Endodermal cell (in vitro differentiated cells): Measurements from ENCODE around the gene MAPK8IP2. TPM values are rescaled to one million over a fixed set of nuclear protein-coding genes. Genes with fewer than 3 reads are reported as not detected.
A peak's percentile ranks its signal among the peaks of the same experiment; 100 is the strongest.

Source experiments
- DNase-seq: peaks from one replicate; pipeline ENCODE4 v3.0.0-alpha.2; 2017
- H3K27ac ChIP-seq: 2 replicates; pipeline ENCODE4 v1.5.1; 2013; ENCODE audit warnings: mild to moderate bottlenecking, low read depth, low read length, moderate library complexity
- H3K27me3 ChIP-seq: 2 replicates; pipeline ENCODE4 v1.6.1; 2013; ENCODE audit warnings: mild to moderate bottlenecking, low read length, moderate library complexity; ENCODE audit not compliant: insufficient read depth, control insufficient read depth, poor library complexity, severe bottlenecking
- H3K36me3 ChIP-seq: 2 replicates; pipeline ENCODE4 v1.7.0; 2013; ENCODE audit warnings: mild to moderate bottlenecking, low read length, moderate library complexity; ENCODE audit not compliant: control insufficient read depth, insufficient read depth
- H3K4me1 ChIP-seq: one replicate; pipeline ENCODE4 v1.7.0; 2013; ENCODE audit warnings: low read length; ENCODE audit not compliant: control insufficient read depth, insufficient read depth
- H3K4me3 ChIP-seq: 2 replicates; pipeline ENCODE4 v1.5.1; 2013; ENCODE audit warnings: mild to moderate bottlenecking, low read length, moderate library complexity
- H3K9ac ChIP-seq: 2 replicates; pipeline ENCODE4 v1.6.1; 2013; ENCODE audit warnings: mild to moderate bottlenecking, low read length, moderate library complexity; ENCODE audit not compliant: poor library complexity, severe bottlenecking; ENCODE audit errors: extremely low read depth
- H3K9me3 ChIP-seq: 2 replicates; pipeline ENCODE4 v1.6.1; 2013; ENCODE audit warnings: mild to moderate bottlenecking, low read length, moderate library complexity; ENCODE audit not compliant: control insufficient read depth
- H3K27ac Mint-ChIP-seq: 2 replicates; pipeline ENCODE4 v1.8.0; 2020; ENCODE audit warnings: mixed read lengths
- H3K27me3 Mint-ChIP-seq: 2 replicates; pipeline ENCODE4 v1.8.0; 2021; ENCODE audit warnings: mild to moderate bottlenecking, mixed read lengths; ENCODE audit not compliant: insufficient read depth
- H3K36me3 Mint-ChIP-seq: 2 replicates; pipeline ENCODE4 v1.8.0; 2020; ENCODE audit warnings: low read depth, mixed read lengths
- H3K4me1 Mint-ChIP-seq: 2 replicates; pipeline ENCODE4 v1.8.0; 2020; ENCODE audit warnings: mixed read lengths
- H3K4me3 Mint-ChIP-seq: 2 replicates; pipeline ENCODE4 v1.8.0; 2020; ENCODE audit warnings: mild to moderate bottlenecking, moderate library complexity, mixed read lengths
- H3K9me3 Mint-ChIP-seq: 2 replicates; pipeline ENCODE4 v1.8.0; 2020; ENCODE audit warnings: mild to moderate bottlenecking, mixed read lengths
- WGBS, 2 experiments: methylation state at CpG; one replicate each; pipeline versions ENCODE4 v1.1.5 to v1.1.7; 2013; ENCODE audit warnings: missing lambda C conversion rate in 2 of 2, mixed read lengths in 1 of 2; ENCODE audit not compliant: insufficient coverage in 1 of 2, insufficient read length in 1 of 2; 5-methylcytosine and 5-hydroxymethylcytosine counted together
- total RNA-seq, 2 donors: library from RNA; stranded (reverse); fragmentation: NEBNext Ultra II Directional in 1 of 2; extraction: Animal tissue kit (Norgen Biotek cat#: 25700) in 1 of 2; gene quantifications; 2 replicates in 1 of 2; 3 replicates in 1 of 2; pipeline ENCODE4 v1.2.1, GENCODE V29; 2021
- TF ChIP-seq, protein P1 (sequence below): fragments of 200-600 bp; sonication (generic); conservative IDR thresholded peaks from 2 replicates; pipeline ENCODE4 v1.5.0; 2021; ENCODE audit warnings: antibody characterized with exemption, mild to moderate bottlenecking

Gene MAPK8IP2
- total RNA-seq, 2 donors from 2014 or later, result 1.2 to 1.4 TPM

DNA sequence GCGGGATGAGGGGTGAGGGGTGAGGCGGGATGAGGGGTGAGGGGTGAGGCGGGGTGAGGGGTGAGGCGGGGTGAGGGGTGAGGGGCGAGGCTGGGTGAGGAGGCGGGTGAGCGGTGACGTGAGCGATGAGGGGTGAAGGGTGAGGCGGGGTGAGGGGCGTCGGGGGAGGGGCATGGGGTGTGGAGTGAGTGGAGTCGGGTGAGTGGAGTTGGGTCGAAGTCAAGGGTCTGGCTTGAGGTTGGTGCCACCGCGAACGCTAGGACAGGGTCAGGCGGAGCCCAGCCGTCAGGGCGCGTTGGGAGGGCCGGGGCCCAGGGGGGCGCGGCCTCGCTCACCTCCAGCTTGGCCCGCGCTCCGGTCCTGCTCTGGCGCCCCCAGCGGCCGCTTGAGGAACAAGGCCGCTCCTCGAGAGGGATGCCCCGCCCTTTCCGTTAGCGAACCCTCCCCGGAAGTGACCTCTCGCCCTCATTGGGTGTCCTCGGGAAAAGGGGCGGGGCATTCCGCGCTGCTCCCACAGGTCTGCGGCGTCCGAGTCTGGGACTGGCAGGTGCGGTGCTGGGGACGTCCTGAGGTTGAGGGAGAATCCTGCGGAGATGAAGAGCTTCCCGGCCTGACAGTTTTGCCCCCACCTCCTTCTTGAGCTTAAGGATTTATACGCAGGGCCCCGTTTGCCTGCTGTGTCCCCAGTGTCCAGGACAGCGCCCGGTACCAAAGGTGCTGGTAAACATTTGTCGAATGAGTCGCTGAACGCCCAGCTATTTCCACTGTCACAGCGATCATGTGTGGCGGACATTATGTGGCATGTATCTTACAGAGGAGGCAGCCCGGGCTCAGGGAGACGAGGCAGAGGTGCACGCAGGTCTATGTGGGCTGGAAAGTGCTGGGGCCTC is 37.8 kb upstream of the MAPK8IP2 start, which contains the start of gene SYCE3:
Gene SYCE3, minus strand, starts transcription at position 397 of the 890 bp plus-strand sequence. CDS start 6,514 bp downstream, outside the sequence.
- WGBS, 2 experiments, result 3 to 8% methylated on average over 15 to 56 of the region's 61 CpGs
- H3K4me3 ChIP-seq, result peak within 1 kb of the TSS; percentile 93
- H3K27me3 ChIP-seq, result peaks cover 34% of the 10 kb centered on the region
- H3K9me3 Mint-ChIP-seq, result no peaks in the 10 kb centered on the region
- peaks cover 9% of the 10 kb centered on the region for H3K4me1 Mint-ChIP-seq
- H3K36me3 Mint-ChIP-seq, result peaks cover 3% of the 10 kb centered on the region
- H3K36me3 ChIP-seq, result peaks cover 4% of the 10 kb centered on the region
- H3K27ac Mint-ChIP-seq, result peak within 1 kb of the TSS; percentile 65
- TF ChIP-seq, protein P1, sequence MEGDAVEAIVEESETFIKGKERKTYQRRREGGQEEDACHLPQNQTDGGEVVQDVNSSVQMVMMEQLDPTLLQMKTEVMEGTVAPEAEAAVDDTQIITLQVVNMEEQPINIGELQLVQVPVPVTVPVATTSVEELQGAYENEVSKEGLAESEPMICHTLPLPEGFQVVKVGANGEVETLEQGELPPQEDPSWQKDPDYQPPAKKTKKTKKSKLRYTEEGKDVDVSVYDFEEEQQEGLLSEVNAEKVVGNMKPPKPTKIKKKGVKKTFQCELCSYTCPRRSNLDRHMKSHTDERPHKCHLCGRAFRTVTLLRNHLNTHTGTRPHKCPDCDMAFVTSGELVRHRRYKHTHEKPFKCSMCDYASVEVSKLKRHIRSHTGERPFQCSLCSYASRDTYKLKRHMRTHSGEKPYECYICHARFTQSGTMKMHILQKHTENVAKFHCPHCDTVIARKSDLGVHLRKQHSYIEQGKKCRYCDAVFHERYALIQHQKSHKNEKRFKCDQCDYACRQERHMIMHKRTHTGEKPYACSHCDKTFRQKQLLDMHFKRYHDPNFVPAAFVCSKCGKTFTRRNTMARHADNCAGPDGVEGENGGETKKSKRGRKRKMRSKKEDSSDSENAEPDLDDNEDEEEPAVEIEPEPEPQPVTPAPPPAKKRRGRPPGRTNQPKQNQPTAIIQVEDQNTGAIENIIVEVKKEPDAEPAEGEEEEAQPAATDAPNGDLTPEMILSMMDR, result peak; percentile 98
- H3K9ac ChIP-seq, result peak within 1 kb of the TSS; percentile 41
- peak within 1 kb of the TSS; percentile 86 for H3K4me3 Mint-ChIP-seq
- no peaks in the 10 kb centered on the region for H3K4me1 ChIP-seq
- no peak within 1 kb of the TSS for H3K27ac ChIP-seq
- H3K9me3 ChIP-seq, result no peaks in the 10 kb centered on the region
- DNase-seq, result peak; percentile 99
- H3K27me3 Mint-ChIP-seq, result peaks cover 55% of the 10 kb centered on the region

DNA sequence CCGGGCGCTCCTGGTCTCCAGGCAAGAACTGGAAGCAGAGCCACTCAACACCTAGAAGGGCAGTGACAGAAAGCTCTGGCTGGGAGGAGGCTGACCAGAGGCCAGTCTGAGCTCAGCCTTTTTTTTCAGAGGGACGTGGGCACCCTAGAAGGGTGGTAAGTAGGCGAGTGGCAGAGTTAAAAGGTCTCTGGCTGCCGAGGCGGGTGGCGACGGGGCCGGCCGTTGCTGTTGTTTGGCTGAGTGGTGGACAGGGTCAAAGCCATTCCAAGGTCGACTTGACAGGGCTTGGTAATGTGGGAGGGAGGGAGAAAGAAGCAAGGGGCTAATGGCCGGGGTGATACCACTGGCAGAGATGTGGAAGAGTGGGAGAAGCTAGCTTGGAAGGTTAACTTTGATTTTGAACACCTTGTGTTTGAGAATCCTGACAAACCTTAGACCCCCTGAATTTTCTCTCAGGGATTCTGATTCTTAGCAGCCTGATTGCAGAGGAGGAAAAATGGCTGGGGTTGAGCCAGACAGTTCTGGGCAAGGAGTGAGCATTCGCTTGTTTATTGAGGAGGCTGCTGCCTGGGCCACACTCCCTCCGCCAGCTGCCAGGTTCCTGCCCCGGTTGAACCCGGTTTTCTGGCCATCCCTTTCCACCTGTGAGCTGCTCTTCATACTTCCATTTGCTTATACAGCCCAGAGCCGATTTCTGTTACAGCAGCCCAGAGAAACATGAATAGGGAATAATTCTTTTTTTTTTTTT is 37.0 kb upstream of the MAPK8IP2 start:
- Histone ChIP-seq H3K4me1 (no peaks in the 10 kb centered on the region), H3K27me3 (peaks cover 30% of the 10 kb centered on the region), H3K36me3 (peaks cover 10% of the 10 kb centered on the region), H3K9ac (peak overlapping the region; percentile 41), H3K4me3 (peak overlapping the region; percentile 93), H3K9me3 (no peaks in the 10 kb centered on the region), H3K27ac (no peak overlapping the region)
- 21 to 52% methylated on average over 7 to 17 of the region's 17 CpGs for WGBS, 2 experiments
- TF ChIP-seq, protein P1, result no peak
- peak overlapping the region; percentile 86 for H3K4me3 Mint-ChIP-seq
- H3K27ac Mint-ChIP-seq, result peak overlapping the region; percentile 65
- peaks cover 9% of the 10 kb centered on the region for H3K4me1 Mint-ChIP-seq
- DNase-seq, result no peak
- H3K36me3 Mint-ChIP-seq, result peaks cover 10% of the 10 kb centered on the region
- H3K27me3 Mint-ChIP-seq, result peaks cover 51% of the 10 kb centered on the region
- no peaks in the 10 kb centered on the region for H3K9me3 Mint-ChIP-seq

DNA sequence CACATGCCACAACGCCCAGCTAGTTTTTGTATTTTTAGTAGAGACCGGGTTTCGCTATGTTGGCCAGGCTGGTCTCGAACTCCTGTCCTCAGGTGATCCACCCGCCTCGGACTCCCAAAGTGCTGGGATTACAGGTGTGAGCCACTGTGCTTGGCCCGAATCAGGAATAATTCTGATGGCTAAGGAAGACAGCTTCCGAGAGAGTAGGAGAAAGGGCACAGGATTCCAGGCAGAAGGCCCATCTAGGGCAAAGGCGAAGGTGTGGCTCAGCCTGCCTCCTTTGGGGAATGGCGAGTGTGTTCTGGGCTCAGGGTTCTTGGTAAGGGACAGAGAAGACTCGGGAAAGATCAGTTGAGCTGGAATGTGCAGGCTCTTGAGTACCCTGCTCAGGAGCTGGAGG is 36.3 kb upstream of the MAPK8IP2 start:
- WGBS, 2 experiments, result 89 to 91% methylated on average over 11 of the region's 11 CpGs
- Histone ChIP-seq H3K27ac (no peak overlapping the region), H3K27me3 (peaks cover 26% of the 10 kb centered on the region), H3K9ac (no peak overlapping the region), H3K9me3 (no peaks in the 10 kb centered on the region), H3K4me3 (no peak overlapping the region), H3K36me3 (peaks cover 17% of the 10 kb centered on the region), H3K4me1 (no peaks in the 10 kb centered on the region)
- Mint-ChIP-seq H3K27ac (no peak overlapping the region), H3K27me3 (peaks cover 44% of the 10 kb centered on the region), H3K4me3 (no peak overlapping the region), H3K4me1 (peaks cover 9% of the 10 kb centered on the region), H3K36me3 (peaks cover 17% of the 10 kb centered on the region), H3K9me3 (no peaks in the 10 kb centered on the region)
- peak; percentile 34 for DNase-seq
- TF ChIP-seq, protein P1, result no peak
